Islet of Langerhans (tissue), 1 donor: ENCODE results near the gene MYO5B.
A peak's percentile ranks its signal among the peaks of the same experiment; 100 is the strongest.

Experiments used
- FAIRE-seq: peaks from one replicate; lab custom pipeline; 2011; peaks lifted over from hg19 to GRCh38; lab: Jason Lieb, UNC

MYO5B gene

GRCh38 chr18:50069422-50069821 is 125.5 kb downstream of the MYO5B start:
- no peak for FAIRE-seq

- FAIRE-seq: no peak
Measured at GRCh38 chr18:50065527-50065926, 129.4 kb downstream of the MYO5B start.

DNA sequence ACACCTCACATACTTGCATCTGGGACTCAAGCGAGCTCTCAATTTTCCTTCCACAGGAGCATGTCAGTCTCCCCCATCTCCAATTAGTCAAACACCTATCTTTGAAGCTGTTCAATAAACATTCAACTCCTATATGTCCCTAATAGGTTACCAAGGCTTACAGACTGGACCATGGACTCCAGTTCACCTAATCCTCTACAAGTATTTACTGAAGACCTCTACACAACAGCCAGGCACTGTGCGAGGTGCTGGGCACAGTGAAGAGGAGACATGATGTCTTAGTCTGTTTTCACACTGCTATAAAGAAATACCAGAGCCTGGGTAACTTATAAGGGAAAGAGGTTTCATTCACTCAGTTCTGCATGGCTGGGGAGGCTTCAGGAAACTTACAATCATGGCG is 129.9 kb downstream of the MYO5B start:
- no peak for FAIRE-seq

GRCh38 chr18:50061876-50062517 is 132.9 kb downstream of the MYO5B start:
- FAIRE-seq: peak; percentile 49

- FAIRE-seq: no peak
Measured at GRCh38 chr18:50060822-50061221, 134.1 kb downstream of the MYO5B start.

DNA sequence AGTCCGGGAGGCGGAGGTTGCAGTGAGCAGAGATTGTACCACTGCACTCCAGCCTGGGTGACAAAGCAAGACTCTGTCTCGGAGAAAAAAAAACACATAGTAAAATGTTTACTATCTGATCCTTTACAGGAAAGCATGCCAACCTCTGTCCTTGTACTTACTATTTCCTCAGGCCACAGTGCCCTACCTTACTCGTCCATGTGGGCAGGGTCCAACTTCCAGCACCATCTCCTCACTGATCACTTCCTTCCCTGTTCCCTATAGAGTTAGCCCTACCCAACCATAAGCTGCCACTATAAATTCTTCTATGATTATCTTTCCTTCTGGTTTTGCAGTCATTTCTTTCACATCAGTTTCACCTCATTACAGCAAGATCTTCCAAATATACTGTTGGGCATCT is 136.2 kb downstream of the MYO5B start:
- FAIRE-seq: no peak

- no peak for FAIRE-seq
Measured at GRCh38 chr18:50057009-50057408, 137.9 kb downstream of the MYO5B start.

DNA sequence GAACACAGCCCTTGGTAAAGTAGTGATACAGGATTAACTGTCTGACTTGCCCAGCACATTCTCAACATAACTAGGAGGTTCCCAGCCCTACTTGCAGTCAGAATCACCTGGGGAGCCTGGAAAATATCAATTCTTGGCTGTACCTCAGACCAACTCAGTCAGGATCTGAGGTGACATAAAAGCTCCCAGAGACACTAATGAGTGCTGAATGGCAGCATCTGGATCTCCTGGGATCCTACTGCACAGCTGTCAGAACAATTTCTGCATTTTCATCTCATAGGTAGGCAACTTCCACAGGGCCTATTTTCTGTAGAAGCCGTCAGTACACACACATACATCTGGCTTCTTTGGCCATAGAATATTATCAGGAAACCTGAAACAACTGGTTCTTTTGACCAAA is 138.8 kb downstream of the MYO5B start:
- FAIRE-seq: no peak

- no peak for FAIRE-seq
Measured at GRCh38 chr18:50055488-50055887, 139.5 kb downstream of the MYO5B start.

GRCh38 chr18:50053111-50053510 is 141.8 kb downstream of the MYO5B start:
- no peak for FAIRE-seq

- FAIRE-seq: no peak
Measured at GRCh38 chr18:50051288-50051687, 143.7 kb downstream of the MYO5B start.

GRCh38 chr18:50045126-50045525 is 149.8 kb downstream of the MYO5B start:
- no peak for FAIRE-seq

GRCh38 chr18:50044402-50044801 is 150.5 kb downstream of the MYO5B start:
- FAIRE-seq: no peak

GRCh38 chr18:50042611-50043010 is 152.3 kb downstream of the MYO5B start:
- FAIRE-seq: no peak

GRCh38 chr18:50039746-50040145 is 155.2 kb downstream of the MYO5B start:
- FAIRE-seq: no peak

DNA sequence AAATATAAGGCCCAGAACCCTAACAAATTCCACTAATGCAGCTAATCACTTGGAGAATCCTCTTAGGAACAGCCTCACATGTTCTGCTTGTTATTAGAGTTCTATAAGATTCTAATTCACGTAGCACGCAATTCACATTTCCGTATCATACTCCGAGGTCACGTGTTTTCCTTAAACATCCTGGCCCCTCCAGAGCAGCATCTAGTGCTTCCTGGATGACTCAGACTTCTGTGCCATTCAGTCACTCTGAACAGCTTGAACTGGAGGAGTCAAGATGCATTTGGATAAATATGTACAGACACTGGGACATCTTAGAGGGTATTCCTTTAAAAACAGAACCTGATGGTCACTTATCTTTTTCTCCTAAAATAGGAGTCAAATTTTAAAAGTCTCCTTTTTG is 156.5 kb downstream of the MYO5B start:
- FAIRE-seq: no peak

DNA sequence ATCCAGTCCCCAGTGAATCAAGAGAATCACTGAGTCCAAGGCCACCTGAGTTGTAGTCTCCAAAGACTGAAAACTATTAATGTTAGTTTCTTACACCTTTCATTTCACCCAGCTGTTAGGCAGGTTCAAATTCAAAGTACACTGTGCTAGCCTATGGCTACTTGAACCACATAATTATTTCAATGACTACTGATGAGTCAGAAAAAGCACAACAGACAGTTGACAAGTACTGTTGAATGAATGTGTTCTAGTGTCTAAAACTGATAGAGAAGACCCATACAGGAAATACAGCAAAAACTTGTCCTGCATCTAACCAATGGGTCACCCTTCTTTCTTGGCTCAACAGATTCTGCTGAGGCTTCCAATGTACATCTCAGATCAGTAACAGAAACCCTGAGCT is 160.9 kb downstream of the MYO5B start:
- no peak for FAIRE-seq

GRCh38 chr18:50033004-50033403 is 161.9 kb downstream of the MYO5B start:
- no peak for FAIRE-seq

DNA sequence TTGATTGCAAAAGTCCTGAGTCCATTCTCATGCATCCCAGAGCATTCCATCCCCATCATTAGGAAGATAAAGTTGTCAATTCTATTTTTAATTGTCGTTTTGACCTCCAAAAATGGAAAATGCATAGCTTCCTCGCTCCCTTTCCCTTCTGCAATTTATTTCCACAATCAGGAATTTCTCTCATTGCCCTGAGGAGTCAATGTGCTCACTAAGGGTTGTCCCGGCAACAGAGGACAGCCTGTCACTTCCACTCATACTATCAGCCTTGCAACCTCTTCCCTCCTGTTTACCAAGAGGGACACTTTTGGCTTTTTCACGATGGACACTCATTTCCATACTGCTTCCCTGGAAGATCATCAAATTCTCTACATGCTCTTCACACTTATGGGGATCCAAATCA is 164.8 kb downstream of the MYO5B start:
- no peak for FAIRE-seq

DNA sequence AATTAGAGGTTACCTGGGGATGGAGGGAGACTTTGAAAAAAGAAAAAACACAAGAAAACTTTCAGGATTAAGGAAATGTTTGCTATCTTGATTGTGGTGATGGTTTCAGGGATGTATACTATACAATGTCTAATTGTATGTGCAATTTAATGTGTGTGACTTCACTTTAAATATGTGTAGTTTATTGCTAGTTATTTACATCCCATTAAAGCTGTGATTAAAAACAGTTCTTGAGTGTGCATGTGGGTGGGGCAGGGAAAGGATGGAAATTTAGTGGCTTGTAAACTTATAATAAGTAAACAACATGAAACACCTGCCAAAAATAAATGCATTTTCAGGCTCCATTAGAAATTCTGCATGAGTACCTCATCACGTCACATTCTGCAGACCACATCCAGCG is 167.0 kb downstream of the MYO5B start:
- no peak for FAIRE-seq

DNA sequence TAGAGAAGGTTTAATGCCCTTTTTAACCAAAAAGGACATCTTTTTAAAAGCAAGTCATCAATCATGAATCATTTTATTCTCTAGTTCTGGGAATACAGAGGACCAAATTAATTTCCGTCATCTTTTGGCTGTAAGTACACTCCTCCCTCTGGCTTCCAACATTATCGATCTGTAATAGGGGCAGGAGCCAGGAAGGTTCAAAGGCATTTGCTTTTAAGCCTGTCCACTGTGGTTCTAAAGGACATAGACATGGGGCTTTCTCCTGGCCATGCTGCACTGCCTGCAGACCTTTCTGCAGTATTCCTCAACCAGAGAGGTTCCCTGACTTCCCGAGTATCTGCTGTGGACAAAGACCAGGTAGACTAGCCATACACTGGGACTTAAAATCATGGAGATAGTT is 170.5 kb downstream of the MYO5B start:
- FAIRE-seq: no peak

DNA sequence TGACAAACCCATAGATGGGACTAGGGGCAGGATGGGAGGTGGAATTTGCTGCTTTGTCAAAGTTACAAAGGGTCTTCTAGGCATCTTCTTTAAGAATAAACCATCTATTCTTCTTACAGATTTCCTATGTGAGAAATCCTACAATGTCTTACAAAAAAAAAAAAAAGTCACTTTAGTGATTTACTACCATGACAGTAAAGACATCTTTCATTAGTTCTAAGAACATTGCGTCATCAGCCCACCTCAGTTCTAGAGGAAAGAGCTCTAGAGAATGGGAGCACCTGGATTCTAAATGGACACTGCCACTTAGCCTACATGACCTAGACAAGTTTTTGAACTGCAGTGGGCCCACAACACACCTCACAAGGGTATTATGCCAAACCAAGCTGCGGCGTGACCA is 172.0 kb downstream of the MYO5B start:
- FAIRE-seq: no peak

DNA sequence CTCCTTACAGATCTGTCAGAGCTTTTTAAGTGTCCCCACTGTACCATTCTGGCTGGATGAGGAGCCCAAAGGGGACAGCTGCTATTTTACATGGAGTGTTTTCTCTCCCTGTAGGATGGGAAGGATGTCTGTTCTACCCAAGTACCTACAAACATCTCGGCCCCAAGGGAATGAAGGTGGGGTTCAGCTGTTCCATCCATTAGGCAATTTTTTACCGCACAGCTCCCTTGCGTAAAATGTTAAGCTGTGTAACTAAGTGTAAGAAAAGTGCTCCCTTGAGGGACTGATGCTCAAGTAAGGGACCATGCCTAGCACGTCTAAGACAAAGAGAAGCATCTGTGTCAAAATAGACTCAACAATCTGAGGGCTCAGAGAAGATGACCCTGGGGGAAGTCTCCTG is 180.3 kb downstream of the MYO5B start:
- no peak for FAIRE-seq

DNA sequence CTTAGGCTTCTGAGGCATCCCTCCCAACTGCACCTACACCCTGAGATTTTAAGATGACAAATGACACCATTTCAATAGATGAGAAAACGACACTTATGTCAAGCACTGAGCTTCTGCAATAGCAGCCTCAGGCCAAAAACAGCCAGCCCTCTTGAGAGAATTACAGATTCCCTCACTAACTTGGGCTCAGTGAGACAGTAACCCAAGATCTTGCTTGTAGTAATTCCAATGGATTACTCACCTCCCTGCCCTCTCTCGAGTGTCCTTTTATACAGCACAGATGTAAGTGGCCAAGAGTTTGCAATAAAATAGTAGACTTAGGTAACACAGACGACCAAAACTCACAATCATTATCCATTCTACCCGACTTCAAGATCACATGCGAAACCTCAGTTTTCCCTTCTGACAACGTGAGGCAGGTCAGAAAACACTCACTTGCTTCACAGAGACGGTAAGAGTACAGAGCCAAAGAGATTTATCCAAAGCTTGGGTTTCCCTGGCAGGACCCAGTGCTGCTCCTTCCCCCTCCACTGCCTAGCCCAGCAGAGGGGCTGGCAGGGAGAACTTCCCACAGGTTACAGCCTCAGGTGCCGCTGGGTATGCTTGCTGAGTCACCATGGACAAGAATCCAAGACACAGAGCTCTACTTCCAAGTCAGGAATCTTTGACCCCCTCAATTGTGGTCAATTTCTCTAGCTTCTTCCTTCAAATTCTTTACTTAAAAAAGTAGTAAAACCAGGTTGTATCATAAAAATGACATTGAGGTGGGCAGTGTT is 181.4 kb downstream of the MYO5B start:
- FAIRE-seq: no peak
